ENCODE results near the gene ACTR1B. TPM values are rescaled to one million over a fixed set of nuclear protein-coding genes. Genes with fewer than 3 reads are reported as not detected.
"Not testable (repeated sequence)": the region's sequence is repeated elsewhere in the genome, so short reads cannot be mapped to it uniquely, and the experiment has no call there.

The ACTR1B gene
- total RNA-seq (10 to 100 TPM; 60.0 to 71.5 (median 65.7) TPM), polyA plus RNA-seq (57.4 TPM)
- long read RNA-seq, donor 1, transcript ACTR1B-201 (11 exons, 2,243 nt), result major isoform, 65 of 99 reads
- long read RNA-seq, donor 1, partial matches to known transcripts, result 19 of 99 reads
- long read RNA-seq, donor 1, other reads (novel, unspliced or antisense), result 15 of 99 reads
- long read RNA-seq, donor 2, transcript ACTR1B-201 (11 exons, 2,243 nt), result major isoform, 23 of 42 reads
- long read RNA-seq, donor 2, partial matches to known transcripts, result 11 of 42 reads
- long read RNA-seq, donor 2, other reads (novel, unspliced or antisense), result 8 of 42 reads
- long read RNA-seq, donor 3, transcript ACTR1B-201 (11 exons, 2,243 nt), result major isoform, 199 of 250 reads
- long read RNA-seq, donor 3, partial matches to known transcripts, result 13 of 250 reads
- long read RNA-seq, donor 3, other reads (novel, unspliced or antisense), result 38 of 250 reads
- long read RNA-seq, donor 4, transcript ACTR1B-201 (11 exons, 2,243 nt), result major isoform, 26 of 42 reads
- long read RNA-seq, donor 4, partial matches to known transcripts, result 7 of 42 reads
- long read RNA-seq, donor 4, other reads (novel, unspliced or antisense), result 9 of 42 reads

GRCh38 chr2:97663962-97664635 is at the start of gene ACTR1B:
ACTR1B (minus strand) TSS chr2:97664044; CDS start chr2:97663890, 154 bp downstream.
- DNase-seq (peak; percentile 97 to 99 (median 99)), ATAC-seq (peak; percentile 96)
- under 1% methylated on average over 60 of the region's 60 CpGs for WGBS
- peak within 1 kb of the TSS; percentile 97 for H3K27ac ChIP-seq (ENCODE audit: low read length)
- intact Hi-C loops (cut with DNase I), result loop anchor here in 2 of 4 donors (2.0 kb wide), 1 partner anchor 17 kb away; the partner anchor contains the start of gene COX5B (in 2 of the 2)
- no peaks in the 10 kb centered on the region for H3K27me3 ChIP-seq (ENCODE audit: control insufficient read depth, insufficient read depth)
- H3K4me1 ChIP-seq (ENCODE audit: control insufficient read depth, insufficient read depth, low read length), result peaks cover 3% of the 10 kb centered on the region
- H3K9me3 ChIP-seq (ENCODE audit: control insufficient read depth, low read length), result no peaks in the 10 kb centered on the region
- peak within 1 kb of the TSS; percentile 90 for H3K4me3 ChIP-seq (ENCODE audit: low read length)

GRCh38 chr2:97712693-97713295 is 49.0 kb upstream of the ACTR1B start:
- no peak for ATAC-seq
- 71% methylated on average over 11 of the region's 11 CpGs for WGBS
- H3K27ac ChIP-seq (ENCODE audit: low read length), result no peak overlapping the region
- intact Hi-C loops (cut with DNase I), result no loop called here
- no peaks in the 10 kb centered on the region for H3K9me3 ChIP-seq (ENCODE audit: control insufficient read depth, low read length)
- no peak overlapping the region for H3K4me3 ChIP-seq (ENCODE audit: low read length)
- H3K4me1 ChIP-seq (ENCODE audit: control insufficient read depth, insufficient read depth, low read length), result no peaks in the 10 kb centered on the region
- no peak for DNase-seq
- no peaks in the 10 kb centered on the region for H3K27me3 ChIP-seq (ENCODE audit: control insufficient read depth, insufficient read depth)

DNA sequence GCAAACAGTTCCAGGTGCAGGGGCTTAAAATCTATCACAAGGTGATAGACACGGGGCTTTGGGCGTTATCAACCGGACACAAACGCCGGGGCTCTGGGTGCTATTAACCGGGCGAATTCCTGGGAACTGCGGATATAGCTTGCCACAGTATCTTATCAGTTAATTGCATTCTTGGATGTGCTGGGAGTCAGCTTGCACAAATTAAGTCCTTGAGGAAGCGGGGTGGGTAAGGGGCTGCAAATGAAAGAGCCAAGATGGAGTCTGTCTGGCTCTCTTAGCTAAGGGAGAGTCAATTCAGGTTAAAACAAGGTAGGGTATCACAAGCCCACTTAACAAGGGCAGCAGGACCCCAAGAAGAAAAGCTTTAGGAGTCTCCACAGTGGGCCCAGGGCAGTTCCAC is 48.3 kb upstream of the ACTR1B start:
- DNase-seq; H3K4me1 ChIP-seq (ENCODE audit: control insufficient read depth, insufficient read depth, low read length); ATAC-seq; H3K4me3 ChIP-seq (ENCODE audit: low read length); H3K9me3 ChIP-seq (ENCODE audit: control insufficient read depth, low read length); H3K27me3 ChIP-seq (ENCODE audit: control insufficient read depth, insufficient read depth); intact Hi-C loops (cut with DNase I); H3K27ac ChIP-seq (ENCODE audit: low read length): not testable (repeated sequence)
- 46% methylated on average over 9 of the region's 9 CpGs for WGBS

- intact Hi-C loops (cut with DNase I), result no loop called here
Observed at GRCh38 chr2:97711394-97711711, 47.5 kb upstream of the ACTR1B start.

GRCh38 chr2:97708608-97709007 is 44.8 kb upstream of the ACTR1B start:
- no peaks in the 10 kb centered on the region for H3K9me3 ChIP-seq (ENCODE audit: control insufficient read depth, low read length)
- no peaks in the 10 kb centered on the region for H3K27me3 ChIP-seq (ENCODE audit: control insufficient read depth, insufficient read depth)
- H3K4me1 ChIP-seq (ENCODE audit: control insufficient read depth, insufficient read depth, low read length), result no peaks in the 10 kb centered on the region
- intact Hi-C loops (cut with DNase I), result loop anchor here in 2 of 4 donors (10.0 kb wide), 1 partner anchor 676 kb away; no protein-coding TSS in a partner anchor
- H3K4me3 ChIP-seq (ENCODE audit: low read length), result no peak overlapping the region
- ATAC-seq (no peak), DNase-seq (no peak)
- H3K27ac ChIP-seq (ENCODE audit: low read length), result no peak overlapping the region
- WGBS, result 91% methylated on average over 8 of the region's 8 CpGs

More at GRCh38 chr2:97711394-97711711, 47.5 kb upstream of the ACTR1B start:
- Histone ChIP-seq H3K27me3 (ENCODE audit: control insufficient read depth, insufficient read depth) (no peaks in the 10 kb centered on the region), H3K4me3 (ENCODE audit: low read length) (no peak overlapping the region), H3K4me1 (ENCODE audit: control insufficient read depth, insufficient read depth, low read length) (no peaks in the 10 kb centered on the region), H3K9me3 (ENCODE audit: control insufficient read depth, low read length) (no peaks in the 10 kb centered on the region), H3K27ac (ENCODE audit: low read length) (no peak overlapping the region)
- ATAC-seq (no peak), DNase-seq (no peak)
- WGBS, result 87% methylated on average over 6 of the region's 6 CpGs

DNA sequence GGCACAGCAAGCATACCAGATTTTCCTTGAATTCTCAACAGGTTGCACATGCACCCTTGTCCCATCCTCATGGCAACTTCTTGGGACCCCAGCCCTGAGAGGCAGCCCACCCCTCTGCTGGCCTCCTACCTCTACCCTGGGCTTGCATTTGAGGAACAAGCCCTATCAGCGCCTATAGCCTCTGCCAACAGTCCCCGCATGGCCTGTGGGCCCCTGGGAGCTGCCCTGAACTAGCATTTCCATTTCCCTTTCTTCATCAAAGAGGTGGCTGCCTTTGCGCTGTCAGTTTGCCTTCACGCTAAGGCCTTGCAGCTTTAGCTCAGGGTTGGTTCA is 44.2 kb upstream of the ACTR1B start:
- no peak overlapping the region for H3K27ac ChIP-seq (ENCODE audit: low read length)
- no peak overlapping the region for H3K4me3 ChIP-seq (ENCODE audit: low read length)
- ATAC-seq (no peak), DNase-seq (no peak)
- no peaks in the 10 kb centered on the region for H3K4me1 ChIP-seq (ENCODE audit: control insufficient read depth, insufficient read depth, low read length)
- intact Hi-C loops (cut with DNase I), result loop anchor here in 2 of 4 donors (10.0 kb wide), 1 partner anchor 677 kb away; no protein-coding TSS in a partner anchor
- no peaks in the 10 kb centered on the region for H3K9me3 ChIP-seq (ENCODE audit: control insufficient read depth, low read length)
- H3K27me3 ChIP-seq (ENCODE audit: control insufficient read depth, insufficient read depth), result no peaks in the 10 kb centered on the region
- WGBS, result 75% methylated on average over 4 of the region's 4 CpGs

- Histone ChIP-seq H3K4me3 (ENCODE audit: low read length) (no peak overlapping the region), H3K4me1 (ENCODE audit: control insufficient read depth, insufficient read depth, low read length) (no peaks in the 10 kb centered on the region), H3K27ac (ENCODE audit: low read length) (no peak overlapping the region), H3K27me3 (ENCODE audit: control insufficient read depth, insufficient read depth) (no peaks in the 10 kb centered on the region), H3K9me3 (ENCODE audit: control insufficient read depth, low read length) (no peaks in the 10 kb centered on the region)
- ATAC-seq (no peak), DNase-seq (no peak)
- intact Hi-C loops (cut with DNase I), result loop anchor here in 2 of 4 donors (10.0 kb wide), 1 partner anchor 677 kb away; no protein-coding TSS in a partner anchor
- WGBS, result 88% methylated on average over 11 of the region's 11 CpGs
Observed at GRCh38 chr2:97707362-97708047, 43.7 kb upstream of the ACTR1B start.

DNA sequence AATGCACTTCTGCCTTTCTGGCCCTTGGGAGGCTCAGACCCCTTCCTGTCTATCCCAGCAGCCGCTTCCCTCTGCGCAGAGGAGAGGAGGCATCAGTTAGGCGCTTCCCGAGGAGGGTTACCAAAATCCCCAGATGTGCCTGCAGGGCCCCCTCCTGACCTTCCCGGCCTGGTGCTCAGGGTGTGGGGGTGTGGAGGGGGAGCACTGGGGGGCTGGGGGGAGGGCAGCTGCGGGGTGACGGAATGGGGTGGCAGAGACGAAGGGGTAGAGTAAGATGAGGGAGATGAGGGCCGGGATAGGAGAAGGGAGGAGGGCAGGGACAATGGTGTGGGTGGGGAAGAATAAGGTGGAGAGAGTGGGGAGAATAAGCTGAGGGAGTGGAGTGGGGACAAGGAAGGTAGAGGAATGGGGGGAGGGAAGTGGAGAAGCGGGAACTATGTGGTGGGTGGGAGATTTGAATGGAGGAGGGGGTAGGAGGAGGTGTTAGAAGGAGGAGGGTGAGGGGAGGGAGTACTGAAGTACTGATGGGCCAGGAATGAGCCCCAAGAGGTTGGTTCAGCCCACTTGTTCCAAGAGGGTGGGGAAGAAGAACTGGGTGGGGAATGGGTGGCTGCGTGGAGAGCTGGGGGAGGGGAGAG is 43.0 kb upstream of the ACTR1B start:
- intact Hi-C loops (cut with DNase I), result loop anchor here in 2 of 4 donors (10.0 kb wide), 1 partner anchor 678 kb away; no protein-coding TSS in a partner anchor
- Histone ChIP-seq H3K27ac (ENCODE audit: low read length) (no peak overlapping the region), H3K27me3 (ENCODE audit: control insufficient read depth, insufficient read depth) (no peaks in the 10 kb centered on the region), H3K4me1 (ENCODE audit: control insufficient read depth, insufficient read depth, low read length) (no peaks in the 10 kb centered on the region), H3K4me3 (ENCODE audit: low read length) (no peak overlapping the region), H3K9me3 (ENCODE audit: control insufficient read depth, low read length) (no peaks in the 10 kb centered on the region)
- WGBS, result 73% methylated on average over 11 of the region's 11 CpGs
- no peak for DNase-seq
- no peak for ATAC-seq

DNA sequence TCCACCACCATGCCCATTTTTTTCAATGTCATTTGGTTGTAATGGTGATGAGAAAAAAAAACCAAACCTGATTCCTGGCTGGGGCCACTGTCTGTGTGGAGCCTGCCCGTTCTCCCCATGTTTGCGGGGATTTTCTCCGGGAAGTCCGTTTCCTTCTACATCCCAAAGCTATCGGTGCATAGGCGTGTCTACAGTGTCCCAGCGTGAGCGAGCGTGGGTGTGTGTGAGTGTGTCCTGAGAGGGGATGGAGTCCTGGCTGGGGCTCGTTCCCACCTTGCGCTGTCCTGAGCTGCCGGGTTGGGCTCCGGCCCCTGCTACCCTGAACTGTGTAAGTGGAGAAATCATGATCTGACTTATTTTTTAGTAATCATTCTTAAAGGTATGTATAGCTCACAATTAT is 42.3 kb upstream of the ACTR1B start:
- intact Hi-C loops (cut with DNase I), result loop anchor here in 2 of 4 donors (10.0 kb wide), 1 partner anchor 679 kb away; no protein-coding TSS in a partner anchor
- DNase-seq (no peak), ATAC-seq (no peak)

GRCh38 chr2:97704989-97705388 is 41.1 kb upstream of the ACTR1B start:
- ATAC-seq, result no peak
- intact Hi-C loops (cut with DNase I), result loop anchor here in 3 of 4 donors (5.0 to 10.0 kb wide), 2 partner anchors 680 to 682 kb away; no protein-coding TSS in a partner anchor

More for the DNA sequence above, 42.3 kb upstream of the ACTR1B start:
- no peaks in the 10 kb centered on the region for H3K9me3 ChIP-seq (ENCODE audit: control insufficient read depth, low read length)
- 96% methylated on average over 13 of the region's 13 CpGs for WGBS
- H3K27ac ChIP-seq (ENCODE audit: low read length), result no peak overlapping the region
- H3K4me3 ChIP-seq (ENCODE audit: low read length), result no peak overlapping the region
- H3K27me3 ChIP-seq (ENCODE audit: control insufficient read depth, insufficient read depth), result no peaks in the 10 kb centered on the region
- H3K4me1 ChIP-seq (ENCODE audit: control insufficient read depth, insufficient read depth, low read length), result no peaks in the 10 kb centered on the region

More at GRCh38 chr2:97704989-97705388, 41.1 kb upstream of the ACTR1B start:
- WGBS, result 91% methylated on average over 5 of the region's 5 CpGs
- Histone ChIP-seq H3K9me3 (ENCODE audit: control insufficient read depth, low read length) (no peaks in the 10 kb centered on the region), H3K27ac (ENCODE audit: low read length) (no peak overlapping the region), H3K4me3 (ENCODE audit: low read length) (no peak overlapping the region), H3K4me1 (ENCODE audit: control insufficient read depth, insufficient read depth, low read length) (no peaks in the 10 kb centered on the region), H3K27me3 (ENCODE audit: control insufficient read depth, insufficient read depth) (no peaks in the 10 kb centered on the region)
- no peak for DNase-seq

Measured in right cardiac atrium (tissue), 5 donors.